ENCODE data around the gene FYCO1. TPM values are rescaled to one million over a fixed set of nuclear protein-coding genes. Genes with fewer than 3 reads are reported as not detected.

The FYCO1 gene
- total and polyA plus RNA-seq, 7 donors, result 14.0 to 129 (median 68.3) TPM

DNA sequence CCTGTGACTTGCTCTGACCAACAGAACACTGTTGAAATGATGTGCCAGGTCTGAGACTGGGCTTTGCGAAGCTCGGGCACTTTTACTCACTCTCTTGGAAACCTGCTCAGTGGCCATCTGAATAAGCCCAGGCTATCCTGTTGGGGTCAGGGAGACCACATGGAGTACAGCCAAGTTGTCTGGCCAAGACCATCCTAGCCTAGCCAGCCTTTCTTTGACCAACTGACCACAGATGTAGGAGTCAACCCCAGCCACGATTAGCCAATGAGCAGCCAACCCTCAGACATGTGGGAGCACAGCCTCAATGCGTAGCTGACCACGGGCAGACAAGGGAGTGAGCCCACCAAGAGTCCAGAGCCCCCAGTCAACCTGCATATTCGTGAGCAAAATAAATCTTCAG is 83.2 kb downstream of the FYCO1 start:
- no peaks in the 10 kb centered on the region for H3K27me3 ChIP-seq (ENCODE audit: insufficient read depth in 3 of 3, low read length in 2 of 3)
- DNase-seq (no peak), ATAC-seq (no peak)
- H3K27ac ChIP-seq, result no peak overlapping the region
- H3K9me3 ChIP-seq, result no peaks in the 10 kb centered on the region
- H3K36me3 ChIP-seq (ENCODE audit: insufficient read depth in 1 of 2, low read depth in 1 of 2), result peaks cover 0 to 14% of the 10 kb centered on the region in 2 donors
- intact Hi-C loops (cut with DNase I), result no loop called here
- peaks cover 3% of the 10 kb centered on the region for H3K4me1 ChIP-seq
- TF ChIP-seq, protein P1, sequence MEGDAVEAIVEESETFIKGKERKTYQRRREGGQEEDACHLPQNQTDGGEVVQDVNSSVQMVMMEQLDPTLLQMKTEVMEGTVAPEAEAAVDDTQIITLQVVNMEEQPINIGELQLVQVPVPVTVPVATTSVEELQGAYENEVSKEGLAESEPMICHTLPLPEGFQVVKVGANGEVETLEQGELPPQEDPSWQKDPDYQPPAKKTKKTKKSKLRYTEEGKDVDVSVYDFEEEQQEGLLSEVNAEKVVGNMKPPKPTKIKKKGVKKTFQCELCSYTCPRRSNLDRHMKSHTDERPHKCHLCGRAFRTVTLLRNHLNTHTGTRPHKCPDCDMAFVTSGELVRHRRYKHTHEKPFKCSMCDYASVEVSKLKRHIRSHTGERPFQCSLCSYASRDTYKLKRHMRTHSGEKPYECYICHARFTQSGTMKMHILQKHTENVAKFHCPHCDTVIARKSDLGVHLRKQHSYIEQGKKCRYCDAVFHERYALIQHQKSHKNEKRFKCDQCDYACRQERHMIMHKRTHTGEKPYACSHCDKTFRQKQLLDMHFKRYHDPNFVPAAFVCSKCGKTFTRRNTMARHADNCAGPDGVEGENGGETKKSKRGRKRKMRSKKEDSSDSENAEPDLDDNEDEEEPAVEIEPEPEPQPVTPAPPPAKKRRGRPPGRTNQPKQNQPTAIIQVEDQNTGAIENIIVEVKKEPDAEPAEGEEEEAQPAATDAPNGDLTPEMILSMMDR (IDR thresholded peaks at IDR 0.05), result no peak
- H3K4me3 ChIP-seq, result no peak overlapping the region
- 83 to 86% (median 83%) methylated on average over 6 of the region's 6 CpGs for WGBS, 3 donors

DNA sequence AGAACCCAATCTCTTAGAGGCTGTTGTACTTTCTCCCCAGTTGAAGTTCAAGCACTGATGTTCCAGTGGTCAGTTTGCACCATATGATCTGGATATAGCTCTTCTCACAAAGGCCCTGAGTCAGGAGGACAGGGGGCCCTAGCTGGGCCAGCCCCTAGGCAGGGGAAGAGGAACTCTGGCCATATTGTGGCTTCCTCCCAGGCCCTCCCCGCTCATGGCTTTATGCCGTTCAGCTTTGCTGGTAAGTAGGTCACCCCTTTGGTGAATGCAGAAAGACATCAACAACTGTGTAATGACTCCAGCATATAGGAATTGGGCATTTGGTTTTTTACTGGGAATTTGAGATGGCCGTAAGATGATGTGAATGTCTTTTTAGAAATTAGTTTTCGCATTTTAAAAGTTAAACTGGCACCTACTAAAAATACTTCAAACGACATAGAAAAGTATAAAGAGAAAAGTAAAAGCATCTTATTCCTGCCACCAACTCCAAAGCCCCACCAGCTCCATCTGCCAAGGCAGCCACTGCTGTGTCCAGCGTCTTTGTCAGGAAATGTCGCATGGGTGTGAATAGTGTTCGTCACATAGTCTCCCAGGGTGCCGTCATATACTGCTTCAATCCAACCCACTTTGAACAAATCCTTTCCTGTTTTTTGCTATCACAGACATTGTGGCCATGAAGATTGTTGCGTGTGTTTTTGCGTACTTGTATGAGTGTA is 84.0 kb downstream of the FYCO1 start:
- ATAC-seq, result no peak
- Histone ChIP-seq H3K4me3 (no peak overlapping the region), H3K9me3 (no peaks in the 10 kb centered on the region), H3K27me3 (ENCODE audit: insufficient read depth in 3 of 3, low read length in 2 of 3) (no peaks in the 10 kb centered on the region), H3K27ac (no peak overlapping the region), H3K4me1 (peaks cover 7% of the 10 kb centered on the region), H3K36me3 (ENCODE audit: insufficient read depth in 1 of 2, low read depth in 1 of 2) (peaks cover 0 to 7% of the 10 kb centered on the region in 2 donors)
- no peak for DNase-seq
- TF ChIP-seq, protein P1 (IDR thresholded peaks at IDR 0.05), result no peak
- 89 to 91% (median 91%) methylated on average over 11 of the region's 11 CpGs for WGBS, 3 donors
- intact Hi-C loops (cut with DNase I), result no loop called here

DNA sequence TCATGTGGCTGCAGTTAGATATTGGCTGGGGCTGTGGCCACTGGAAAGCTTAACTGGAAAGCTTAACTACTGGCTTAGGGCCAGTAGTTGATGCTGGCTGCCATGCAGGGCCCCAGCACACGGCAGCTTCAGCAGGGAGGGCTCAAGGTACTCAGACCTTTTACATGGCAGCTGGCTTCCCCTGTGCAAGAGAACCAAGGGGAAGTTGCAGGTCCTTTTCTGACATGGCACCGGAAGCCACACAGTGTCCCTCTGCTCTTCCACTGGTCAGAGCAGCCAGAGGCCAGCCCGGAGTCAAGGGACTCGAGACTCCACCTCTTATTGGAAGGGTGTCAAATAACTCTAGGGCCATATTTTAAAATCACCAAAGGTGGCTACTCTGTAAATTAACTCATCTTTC is 84.7 kb downstream of the FYCO1 start:
- TF ChIP-seq, protein P1 (IDR thresholded peaks at IDR 0.05), result no peak
- DNase-seq (no peak), ATAC-seq (no peak)
- H3K27me3 ChIP-seq (ENCODE audit: insufficient read depth in 3 of 3, low read length in 2 of 3), result no peaks in the 10 kb centered on the region
- peaks cover 0 to 7% of the 10 kb centered on the region in 2 donors for H3K36me3 ChIP-seq (ENCODE audit: insufficient read depth in 1 of 2, low read depth in 1 of 2)
- H3K9me3 ChIP-seq, result no peaks in the 10 kb centered on the region
- no peak overlapping the region for H3K4me3 ChIP-seq
- intact Hi-C loops (cut with DNase I), result no loop called here
- no peak overlapping the region for H3K27ac ChIP-seq
- 55 to 63% (median 61%) methylated on average over 4 of the region's 4 CpGs for WGBS, 3 donors
- H3K4me1 ChIP-seq, result peaks cover 7% of the 10 kb centered on the region

DNA sequence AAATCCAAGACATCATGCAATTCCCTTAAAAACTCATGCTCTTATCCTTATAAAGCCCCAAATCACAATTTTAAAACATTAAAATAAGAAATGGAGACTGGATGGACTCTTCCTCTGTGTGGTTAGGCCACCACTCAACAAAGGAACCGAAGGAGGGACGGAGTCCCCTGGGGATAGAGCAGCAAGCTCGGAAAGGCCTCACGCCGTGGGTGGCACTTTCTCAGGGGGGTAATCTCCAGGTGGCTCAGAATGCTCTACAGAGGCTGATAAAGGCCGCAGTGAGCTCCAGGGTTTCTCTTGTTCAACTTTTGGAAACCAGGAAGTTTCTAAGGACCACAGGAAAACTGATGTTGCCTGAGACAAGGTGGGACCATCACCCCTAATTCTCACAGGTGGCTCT is 86.1 kb downstream of the FYCO1 start:
- no peak for ATAC-seq
- Histone ChIP-seq H3K27me3 (ENCODE audit: insufficient read depth in 3 of 3, low read length in 2 of 3) (no peaks in the 10 kb centered on the region), H3K27ac (no peak overlapping the region), H3K36me3 (ENCODE audit: insufficient read depth in 1 of 2, low read depth in 1 of 2) (peaks cover 0 to 8% of the 10 kb centered on the region in 2 donors), H3K4me3 (no peak overlapping the region), H3K4me1 (peaks cover 7% of the 10 kb centered on the region), H3K9me3 (no peaks in the 10 kb centered on the region)
- TF ChIP-seq, protein P1 (IDR thresholded peaks at IDR 0.05), result no peak
- WGBS, 3 donors, result 85 to 89% (median 87%) methylated on average over 6 of the region's 6 CpGs
- no peak for DNase-seq
- intact Hi-C loops (cut with DNase I), result loop anchor here (5.0 kb wide), 1 partner anchor 147 kb away; no protein-coding TSS in a partner anchor

Measured in psoas muscle (tissue), 8 donors.